HepG2 (cell line): ENCODE data around the gene KLF11. TPM values are rescaled to one million over a fixed set of nuclear protein-coding genes. Genes with fewer than 3 reads are reported as not detected.

Experiments used
- ATAC-seq: fragments of 200-7000 bp; cut with Tn5 transposase; 3 replicates; pipeline ENCODE4 v1.9.1; 2020; ENCODE audit warnings: mild to moderate bottlenecking, moderate library complexity
- BruUV-seq: library from RNA; stranded (reverse); fragments of 400-500 nt; replicated peaks from 2 replicates; lab custom pipeline; 2021; lab: Mats Ljungman, UMichigan
- CTCF ChIA-PET: fragments of 300-600 bp; formaldehyde crosslinking; extraction: SDS; loops from one replicate; lab custom pipeline; 2021; ENCODE audit warnings: low total read pairs, inconsistent platforms, low intra/inter-chr PET ratio; lab: Yijun Ruan, JAX
- POLR2A ChIA-PET: fragments of 350-600 bp; sonication (Branson Sonifier 250); formaldehyde crosslinking; loops from one replicate; lab custom pipeline; 2020; ENCODE audit warnings: antibody characterized with exemption, inconsistent platforms; lab: Yijun Ruan, JAX
- DNase-seq: peaks from one replicate; pipeline ENCODE4 v3.0.0-alpha.2; 2015; ENCODE audit warnings: low spot score
- FAIRE-seq: peaks from 3 replicates; lab custom pipeline; 2011; peaks lifted over from hg19 to GRCh38; lab: Jason Lieb, UNC
- H2AFZ ChIP-seq: one replicate; pipeline ENCODE4 v1.6.1; 2011; ENCODE audit warnings: low read length, inconsistent platforms
- H3K27ac ChIP-seq: fragments of 300-600 bp; 3 replicates; pipeline ENCODE4 v1.8.0; 2011; ENCODE audit warnings: mixed run types, mild to moderate bottlenecking, mixed read lengths, low read length, inconsistent platforms; ENCODE audit not compliant: insufficient read depth; ENCODE audit errors: extremely low read length
- H3K27me3 ChIP-seq, 2 experiments: fragments of 200-600 bp in 1 of 2; 2 replicates in 1 of 2; 3 replicates in 1 of 2; pipeline versions ENCODE4 v1.6.0 to v1.8.0; 2011; ENCODE audit warnings: low read length in 2 of 2, mild to moderate bottlenecking in 2 of 2, moderate library complexity in 2 of 2, inconsistent platforms in 1 of 2; ENCODE audit not compliant: insufficient read depth in 2 of 2, control insufficient read depth in 1 of 2
- H3K36me3 ChIP-seq, 2 experiments: fragments of 200-600 bp in 1 of 2; replicated peaks in 1 of 2; 2 replicates in 1 of 2; 3 replicates in 1 of 2; pipeline versions ENCODE4 v1.5.1 to v1.8.0; 2011; ENCODE audit warnings: low read length in 2 of 2, inconsistent platforms in 1 of 2; ENCODE audit not compliant: insufficient read depth in 2 of 2, control insufficient read depth in 1 of 2
- H3K4me1 ChIP-seq: 2 replicates; pipeline ENCODE4 v1.5.1; 2012; ENCODE audit warnings: low read length, inconsistent platforms; ENCODE audit not compliant: insufficient read depth
- H3K4me2 ChIP-seq: 2 replicates; pipeline ENCODE4 v1.6.0; 2011; ENCODE audit warnings: low read depth, low read length, inconsistent platforms
- H3K4me3 ChIP-seq, 3 experiments: fragments of 200-600 bp in 1 of 3; sonication (generic), shearing (Covaris generic) in 1 of 3; replicated peaks in 1 of 3; 2 replicates each; pipeline ENCODE4 v1.5.1; 2011 to 2016; ENCODE audit warnings: low read length in 3 of 3, inconsistent platforms in 2 of 3, low read depth in 2 of 3, mild to moderate bottlenecking in 2 of 3, control low read depth in 1 of 3, mixed read lengths in 1 of 3; ENCODE audit not compliant: insufficient read depth in 1 of 3
- H3K79me2 ChIP-seq: one replicate; pipeline ENCODE4 v1.6.1; 2011; ENCODE audit warnings: low read length, inconsistent platforms; ENCODE audit not compliant: insufficient read depth
- H3K9ac ChIP-seq: 2 replicates; pipeline ENCODE4 v1.6.0; 2011; ENCODE audit warnings: mild to moderate bottlenecking, low read depth, low read length, inconsistent platforms; ENCODE audit not compliant: insufficient read depth
- H3K9me3 ChIP-seq: 2 replicates; pipeline ENCODE4 v1.5.1; 2012; ENCODE audit warnings: mild to moderate bottlenecking, low read length
- H4K20me1 ChIP-seq: 2 replicates; pipeline ENCODE4 v1.6.0; 2011; ENCODE audit warnings: inconsistent platforms, mild to moderate bottlenecking, low read length, moderate library complexity; ENCODE audit not compliant: insufficient read depth
- ATF4 ChIP-seq, 2 experiments: fragments of 450-650 bp in 1 of 2; sonication (generic) in 1 of 2; formaldehyde crosslinking; IDR thresholded peaks; 2 replicates each; pipeline versions ENCODE4 v1.5.0 to v1.8.0; 2020 to 2022; ENCODE audit warnings: mild to moderate bottlenecking in 1 of 2, missing genetic modification reagents in 1 of 2
- BRCA1 ChIP-seq: sonication (generic); formaldehyde crosslinking; IDR thresholded peaks from 2 replicates; pipeline ENCODE4 v1.4.0; 2020; ENCODE audit warnings: missing genetic modification reagents
- E2F1 ChIP-seq: sonication (generic); formaldehyde crosslinking; IDR thresholded peaks from 2 replicates; pipeline ENCODE4 v1.5.0; 2020; ENCODE audit warnings: missing genetic modification reagents
- JARID2 ChIP-seq: sonication (generic); formaldehyde crosslinking; IDR thresholded peaks from 2 replicates; pipeline ENCODE4 v1.8.1; 2023; ENCODE audit warnings: missing genetic modification reagents, inconsistent platforms; ENCODE audit not compliant: insufficient replicate concordance
- MAFG ChIP-seq: sonication (generic); formaldehyde crosslinking; IDR thresholded peaks from 2 replicates; pipeline ENCODE4 v1.5.1; 2020; ENCODE audit warnings: mild to moderate bottlenecking, missing genetic modification reagents
- NFE2 ChIP-seq: sonication (generic); formaldehyde crosslinking; IDR thresholded peaks from 2 replicates; pipeline ENCODE4 v1.4.0; 2020; ENCODE audit warnings: missing genetic modification reagents
- RFXAP ChIP-seq: sonication (generic); formaldehyde crosslinking; IDR thresholded peaks from 2 replicates; pipeline ENCODE4 v1.4.0; 2020; ENCODE audit warnings: missing genetic modification reagents, borderline replicate concordance
- YEATS2 ChIP-seq: sonication (generic); formaldehyde crosslinking; IDR thresholded peaks from 2 replicates; pipeline ENCODE4 v1.4.0; 2020; ENCODE audit warnings: missing genetic modification reagents, borderline replicate concordance
- ZNF142 ChIP-seq: sonication (generic); formaldehyde crosslinking; IDR thresholded peaks from 2 replicates; pipeline ENCODE4 v1.4.0; 2020; ENCODE audit warnings: missing genetic modification reagents
- ZNF704 ChIP-seq: sonication (generic); formaldehyde crosslinking; IDR thresholded peaks from 2 replicates; pipeline ENCODE4 v1.8.1; 2023; ENCODE audit warnings: mild to moderate bottlenecking, inconsistent platforms, moderate library complexity, missing genetic modification reagents, borderline replicate concordance
- in situ Hi-C: cut with HindIII; loops from 2 replicates; pipeline ENCODE4 v1.10.0; 2017; ENCODE audit warnings: low pct_unique_long_range_greater_than_20kb; ENCODE audit not compliant: extremely low pct_ligation_motif_present
- intact Hi-C: fragments of 100-400 bp; cut with micrococcal nuclease; formaldehyde crosslinking; loops from one replicate; pipeline ENCODE4 v1.10.0; 2022; ENCODE audit not compliant: unreplicated experiment
- polyA plus RNA-seq, 8 experiments: library from polyadenylated mRNA; depleted of rRNA in 3 of 8; stranded (reverse) in 7 of 8; unstranded in 1 of 8; fragments of >200 nt; fragmentation: Illumina TruSeq in 4 of 8; extraction: Trizol in 4 of 8; gene quantifications; 2 replicates each; pipeline versions ENCODE4 v1.2.1 to v1.2.3, GENCODE V29; 2011 to 2016; ENCODE audit warnings: low read depth in 4 of 8, missing spikeins in 1 of 8, mixed read lengths in 1 of 8; ENCODE audit not compliant: insufficient read depth in 1 of 8
- total RNA-seq, 5 experiments: library from RNA; depleted of rRNA; stranded (reverse); fragments of >200 nt; fragmentation: Illumina TruSeq; extraction: Trizol; gene quantifications; 2 replicates each; pipeline ENCODE4 v1.2.3, GENCODE V29; 2016; ENCODE audit warnings: low read depth in 1 of 5

Gene KLF11
- total and polyA plus RNA-seq, 2 of the 13 experiments (the other 11 are each of a cell fraction or from before 2014, with no cell fraction given): 2.5 to 11.8 TPM

- no peak for TF ChIP-seq NFE2 (CRISPR knock-in tag)
- no peak for TF ChIP-seq BRCA1 (CRISPR knock-in tag)
- no peak for TF ChIP-seq YEATS2 (CRISPR knock-in tag)
- no peak for TF ChIP-seq JARID2
- no peak for TF ChIP-seq RFXAP (CRISPR knock-in tag)
- TF ChIP-seq ATF4 (CRISPR knock-in tag; IDR thresholded peaks at IDR 0.05): no peak
- no peak for TF ChIP-seq ZNF704
- no peak for TF ChIP-seq MAFG (CRISPR knock-in tag)
- TF ChIP-seq ZNF142 (CRISPR knock-in tag): no peak
- TF ChIP-seq E2F1: no peak
- TF ChIP-seq, all 625 proteins: peak for 0
- in situ Hi-C loops (no loop called here), intact Hi-C loops (no loop called here)
- Histone ChIP-seq H4K20me1 (no peaks in the 10 kb centered on the region), H3K9me3 (no peaks in the 10 kb centered on the region), H3K27ac (no peak overlapping the region), H3K9ac (no peak overlapping the region), H3K27me3 (peaks cover 7 to 63% of the 10 kb centered on the region in 2 experiments), H3K4me2 (no peak overlapping the region), H3K4me1 (peaks cover 42% of the 10 kb centered on the region), H3K79me2 (no peaks in the 10 kb centered on the region), H2AFZ (no peak overlapping the region), H3K4me3 (no peak overlapping the region), H3K36me3 (no peaks in the 10 kb centered on the region)
- no peak for DNase-seq
- ChIA-PET POLR2A (no interaction called here), CTCF (no interaction called here)
- no peak for FAIRE-seq
- BruUV-seq: no TSS peak
- ATAC-seq: no peak
Observed at GRCh38 chr2:10038716-10039115, 4.6 kb upstream of the KLF11 start.
